GM21786 (cell line): ENCODE measurements around the gene COPB2.
"Not testable (repeated sequence)": the region's sequence is repeated elsewhere in the genome, so short reads cannot be mapped to it uniquely, and the experiment has no call there.

Source experiments
- ATAC-seq: cut with Tn5 transposase; IDR thresholded peaks from one replicate; pipeline ENCODE4 v1.9.1; 2021; ENCODE audit not compliant: unreplicated experiment

Gene COPB2

GRCh38 chr3:139380575-139380974, 8.9 kb downstream of the COPB2 start:
- ATAC-seq = no peak

GRCh38 chr3:139378587-139379241, 10.7 kb downstream of the COPB2 start:
- no peak for ATAC-seq

- no peak for ATAC-seq
Measured at GRCh38 chr3:139377378-139377777, 12.1 kb downstream of the COPB2 start.

GRCh38 chr3:139374099-139374498, 15.3 kb downstream of the COPB2 start:
- no peak for ATAC-seq

- ATAC-seq = no peak
Measured at GRCh38 chr3:139364549-139364948, 24.9 kb downstream of the COPB2 start.

GRCh38 chr3:139361276-139361675, 28.2 kb downstream of the COPB2 start:
- ATAC-seq = no peak

GRCh38 chr3:139358841-139359562, 30.4 kb downstream of the COPB2 start:
- ATAC-seq = no peak

GRCh38 chr3:139357899-139358298, 31.5 kb downstream of the COPB2 start:
- peak; percentile 44 for ATAC-seq

- ATAC-seq = no peak
Measured at GRCh38 chr3:139355891-139356290, 33.6 kb downstream of the COPB2 start.

- ATAC-seq = no peak
Measured at GRCh38 chr3:139355476-139355875, 34.0 kb downstream of the COPB2 start.

GRCh38 chr3:139354661-139355060, 34.8 kb downstream of the COPB2 start:
- no peak for ATAC-seq

GRCh38 chr3:139353920-139354556, 35.4 kb downstream of the COPB2 start:
- peak; percentile 55 for ATAC-seq

GRCh38 chr3:139346771-139347170, 42.7 kb downstream of the COPB2 start:
- no peak for ATAC-seq

GRCh38 chr3:139343895-139344856, 45.3 kb downstream of the COPB2 start, which contains the start of gene MRPS22:
Gene MRPS22, plus strand, starts transcription at chr3:139344020. Its CDS starts 7 bp downstream, at chr3:139344027.
- ATAC-seq = peak; percentile 99

- ATAC-seq = no peak
Measured at GRCh38 chr3:139342054-139342453, 47.4 kb downstream of the COPB2 start.

GRCh38 chr3:139340784-139341183, 48.7 kb downstream of the COPB2 start:
- ATAC-seq = no peak

- ATAC-seq = no peak
Measured at GRCh38 chr3:139339219-139339906, 50.1 kb downstream of the COPB2 start.

- no peak for ATAC-seq
Measured at GRCh38 chr3:139338405-139338804, 51.0 kb downstream of the COPB2 start.

- ATAC-seq = not testable (repeated sequence)
Measured at GRCh38 chr3:139334675-139335074, 54.8 kb downstream of the COPB2 start.

- no peak for ATAC-seq
Measured at GRCh38 chr3:139332092-139332491, 57.4 kb downstream of the COPB2 start.
